NCI-H748 (cell line): ENCODE data around the gene FAM177B.
A peak's percentile ranks its signal among the peaks of the same experiment; 100 is the strongest.

Experiments
- DNase-seq: peaks from one replicate; lab custom pipeline; 2025; ENCODE audit not compliant: unreplicated experiment; lab: John Stamatoyannopoulos, UW

The FAM177B gene

DNA sequence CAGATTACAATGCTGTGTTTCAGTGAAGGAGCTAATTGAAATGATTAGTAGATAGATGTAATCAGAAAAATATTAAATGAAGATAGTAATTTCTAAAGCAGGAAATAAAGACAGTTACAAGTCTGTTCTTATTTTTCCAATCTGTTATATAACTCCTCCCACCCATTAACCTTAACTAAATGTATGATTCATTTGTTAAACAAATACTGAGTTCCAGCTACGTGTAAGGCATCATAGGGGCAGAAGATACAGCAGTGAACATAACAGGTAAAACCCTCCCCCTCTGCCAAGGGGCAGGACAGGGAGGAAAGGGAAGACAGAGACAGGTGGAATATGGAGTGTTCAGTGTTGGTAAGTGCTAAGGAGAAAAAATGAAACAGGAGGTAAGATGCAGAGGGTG is at the start of gene FAM177B:
Gene FAM177B (plus strand): TSS at position 231 of the 400 bp plus-strand sequence. CDS start 9,344 bp downstream, outside the sequence.
- no peak for DNase-seq

DNA sequence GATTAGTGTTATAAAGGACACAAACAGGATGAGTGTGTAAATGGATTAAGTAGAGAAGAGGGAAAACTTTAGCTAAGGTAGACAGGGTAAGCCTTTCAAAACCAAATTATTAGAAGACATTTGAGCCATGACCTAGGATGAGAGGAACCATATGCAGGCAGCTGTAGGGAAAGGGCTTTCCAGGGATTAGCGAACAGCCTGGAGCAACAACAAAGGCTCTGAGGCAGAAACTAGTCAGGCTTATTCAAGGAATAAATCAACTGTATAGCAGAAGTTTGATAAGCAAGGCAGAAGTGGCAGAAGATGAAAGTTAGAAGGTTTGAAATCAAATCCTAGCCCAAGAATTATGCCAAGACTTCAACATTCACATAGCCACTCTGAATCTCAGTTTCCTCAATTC is 46.0 kb upstream of the FAM177B start:
- no peak for DNase-seq

DNA sequence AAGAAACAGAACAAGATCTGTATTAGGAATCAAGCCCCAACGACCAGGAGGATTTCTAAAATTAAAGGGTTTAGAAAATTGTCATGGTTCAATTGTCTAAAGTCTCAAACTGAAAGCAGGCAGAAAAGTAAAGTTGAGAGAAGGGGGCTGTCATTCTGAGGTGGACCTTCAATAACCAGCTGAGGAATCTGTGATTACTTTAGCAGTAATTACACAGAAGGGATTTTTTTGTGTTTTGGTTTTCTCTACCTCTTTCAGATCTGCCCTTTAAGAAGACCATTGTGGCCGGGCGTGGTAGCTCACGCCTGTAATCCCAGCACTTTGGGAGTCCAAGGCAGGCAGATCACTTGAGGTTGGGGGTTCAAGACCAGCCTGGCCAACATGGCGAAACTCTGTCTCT is 42.1 kb upstream of the FAM177B start:
- DNase-seq, result no peak

DNA sequence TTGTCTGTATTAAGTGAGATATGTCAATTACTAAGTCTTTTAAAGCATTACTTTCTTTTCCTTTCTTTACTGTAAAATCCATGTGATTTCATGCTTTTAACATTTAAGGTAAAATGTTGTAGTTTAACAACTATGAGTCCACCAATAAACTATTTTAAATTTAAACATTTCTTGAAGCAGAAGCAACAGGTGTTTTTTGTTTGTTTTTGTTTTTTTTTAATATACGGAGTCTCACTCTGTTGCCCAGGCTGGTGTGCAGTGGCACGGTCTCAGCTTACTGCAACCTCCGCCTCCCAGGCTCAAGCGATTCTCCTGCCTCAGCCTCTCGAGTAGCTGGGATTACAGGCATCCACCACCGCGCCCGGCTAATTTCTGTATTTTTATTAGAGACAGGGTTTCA is 40.3 kb upstream of the FAM177B start:
- DNase-seq, result no peak

DNA sequence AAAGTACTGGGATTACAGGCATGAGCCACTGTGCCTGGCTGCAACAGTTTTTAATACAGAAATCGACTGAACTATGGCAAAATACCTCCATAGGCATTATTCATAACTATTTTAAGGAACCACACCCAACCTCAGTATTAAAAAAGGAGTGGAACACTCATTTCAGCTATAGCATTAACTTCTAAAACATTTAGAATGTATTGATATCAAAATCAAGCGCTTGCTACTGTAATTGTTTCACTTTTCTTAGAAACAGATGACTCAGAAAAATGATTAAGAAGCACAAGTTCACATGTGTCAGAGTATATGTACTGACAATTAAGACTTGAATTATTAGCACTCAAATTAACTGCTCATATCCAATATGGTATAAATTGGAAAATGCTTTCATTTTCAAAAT is 39.8 kb upstream of the FAM177B start:
- no peak for DNase-seq

DNA sequence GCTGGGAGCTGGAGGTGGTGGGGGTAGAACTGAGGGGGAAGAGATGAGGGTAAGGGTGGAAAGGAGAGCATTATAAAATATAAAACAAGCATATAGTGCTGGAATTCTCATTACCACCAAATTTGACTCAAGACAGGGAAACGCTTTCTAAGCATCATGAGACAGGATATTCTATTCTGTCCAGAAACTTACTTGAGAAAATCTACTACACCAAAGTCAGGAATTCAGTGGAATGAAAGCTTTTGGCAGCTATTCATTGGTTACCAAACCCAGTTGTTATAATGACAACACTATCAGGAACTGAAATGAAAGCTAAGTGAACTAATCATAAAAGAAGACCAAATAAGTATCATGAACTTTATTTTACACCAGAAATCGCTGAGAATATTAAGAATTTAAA is 39.2 kb upstream of the FAM177B start:
- DNase-seq, result no peak

DNA sequence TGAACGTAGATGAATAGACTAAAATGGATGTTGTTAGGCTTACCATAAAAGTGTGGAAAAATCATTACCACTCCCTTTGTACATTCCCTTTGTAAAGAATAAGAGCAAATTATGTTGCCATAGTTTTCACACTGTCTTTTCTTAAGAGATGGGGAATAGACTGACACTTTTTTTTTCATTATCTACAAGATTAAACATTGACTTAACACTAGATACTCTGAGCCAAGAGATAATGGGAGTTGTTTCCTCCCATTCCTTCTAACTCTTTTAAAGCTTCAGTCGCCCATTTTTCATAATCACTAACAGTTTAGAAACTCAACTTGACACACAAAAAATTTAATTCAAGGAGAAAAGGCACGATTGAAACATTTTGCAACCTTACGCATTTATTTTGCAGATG is 34.8 kb upstream of the FAM177B start:
- DNase-seq, result no peak

DNA sequence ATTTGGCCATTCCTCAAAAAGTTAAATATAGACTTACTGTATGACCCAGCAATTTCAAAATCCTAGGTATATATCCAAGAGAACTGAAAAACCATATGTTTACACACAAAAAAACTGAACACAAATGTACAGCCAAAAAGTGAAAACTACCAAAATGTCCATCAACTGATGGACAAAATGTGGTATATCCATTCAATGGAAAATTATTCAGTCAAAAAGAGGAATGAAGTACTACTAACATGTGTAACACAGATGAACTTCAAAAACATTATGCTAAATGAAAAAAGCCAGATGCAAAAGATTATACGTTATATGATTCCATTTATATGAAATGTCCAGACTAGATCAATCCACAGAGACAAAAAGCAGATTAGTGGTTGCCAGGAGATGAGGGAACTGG is 32.7 kb upstream of the FAM177B start:
- DNase-seq, result no peak

DNA sequence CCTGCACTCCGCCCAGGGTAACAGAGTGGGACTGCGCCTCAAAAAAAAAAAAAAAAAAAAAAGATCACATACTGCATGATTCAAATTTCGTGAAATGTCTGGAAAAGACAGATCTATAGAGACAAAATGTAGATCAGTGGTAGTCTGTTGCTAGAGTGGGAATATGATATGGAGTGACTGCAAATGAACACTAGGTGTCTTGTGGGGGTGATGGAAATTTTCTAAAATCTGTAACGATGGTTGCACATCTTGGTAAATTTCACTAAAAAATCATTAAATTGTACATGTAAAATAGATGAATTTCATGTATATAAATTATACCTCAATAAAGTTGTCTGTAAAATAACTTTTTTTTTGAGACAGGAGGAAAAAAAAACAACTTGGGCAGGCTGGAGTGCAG is 30.2 kb upstream of the FAM177B start:
- no peak for DNase-seq

DNA sequence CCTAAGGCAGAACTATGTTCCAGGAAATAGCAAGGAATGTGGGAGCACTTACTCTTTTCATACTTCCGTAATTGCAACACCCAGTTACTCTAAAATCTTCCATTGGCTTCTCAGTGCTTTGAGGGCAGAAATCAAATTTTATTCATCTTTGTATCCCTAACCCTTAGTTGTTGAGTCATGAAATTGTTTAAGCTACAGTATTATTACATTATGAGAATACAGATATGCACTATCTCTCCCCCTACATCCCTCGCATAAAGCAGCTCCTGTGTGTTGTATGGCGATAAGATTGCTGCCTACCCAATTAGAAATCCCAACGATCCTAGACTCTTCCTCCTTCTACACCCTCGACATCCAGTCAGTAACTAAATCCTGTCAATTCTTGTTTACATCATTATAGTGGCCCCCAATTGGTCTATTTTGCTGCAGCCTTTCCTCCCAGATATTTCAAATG is 27.3 kb upstream of the FAM177B start:
- DNase-seq, result no peak

DNA sequence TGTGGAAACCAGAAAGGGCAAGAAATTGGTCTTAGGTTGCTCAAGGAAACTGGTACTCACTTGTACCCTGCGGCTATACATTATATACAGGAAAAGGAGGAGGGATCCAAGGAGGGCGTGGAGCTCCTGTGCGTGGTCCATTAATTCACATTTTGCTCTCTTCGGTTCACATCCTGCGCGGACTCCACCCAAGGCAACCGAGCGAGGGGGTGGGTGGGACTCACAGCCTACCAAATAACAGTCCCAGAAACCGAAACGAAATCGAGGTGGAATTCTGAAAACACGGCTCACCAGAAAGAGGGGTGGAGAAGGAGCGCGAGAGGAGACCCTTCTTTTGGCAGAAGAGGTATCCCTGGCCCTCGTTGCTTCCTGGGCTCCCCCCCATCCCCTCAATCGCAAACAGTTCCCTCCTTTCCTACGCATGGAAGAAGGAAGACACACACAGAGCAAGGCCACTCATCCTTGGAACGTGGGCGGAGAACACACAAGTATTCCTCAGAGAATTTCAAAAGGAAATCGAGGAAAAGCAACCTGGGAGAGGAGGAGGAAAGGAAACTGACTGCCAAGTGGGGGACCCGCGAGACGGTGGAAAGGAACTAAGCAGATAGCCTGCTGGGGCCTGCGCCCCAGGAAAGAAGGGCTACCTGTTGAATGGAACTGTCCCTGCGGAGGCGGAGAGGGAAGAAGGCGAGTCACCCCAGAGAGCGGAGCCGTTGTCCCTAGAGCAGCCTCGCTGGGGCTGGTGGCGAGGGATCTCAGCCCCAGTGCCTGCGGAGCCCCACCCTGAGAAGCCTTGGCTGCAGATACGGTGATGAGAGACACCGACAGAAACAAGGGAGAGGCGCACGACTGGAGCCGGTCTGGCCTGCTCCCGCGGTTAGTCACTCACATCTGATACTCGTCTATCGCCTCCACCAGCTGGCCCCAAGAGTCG is 25.4 kb upstream of the FAM177B start:
- peak; percentile 74 for DNase-seq

DNA sequence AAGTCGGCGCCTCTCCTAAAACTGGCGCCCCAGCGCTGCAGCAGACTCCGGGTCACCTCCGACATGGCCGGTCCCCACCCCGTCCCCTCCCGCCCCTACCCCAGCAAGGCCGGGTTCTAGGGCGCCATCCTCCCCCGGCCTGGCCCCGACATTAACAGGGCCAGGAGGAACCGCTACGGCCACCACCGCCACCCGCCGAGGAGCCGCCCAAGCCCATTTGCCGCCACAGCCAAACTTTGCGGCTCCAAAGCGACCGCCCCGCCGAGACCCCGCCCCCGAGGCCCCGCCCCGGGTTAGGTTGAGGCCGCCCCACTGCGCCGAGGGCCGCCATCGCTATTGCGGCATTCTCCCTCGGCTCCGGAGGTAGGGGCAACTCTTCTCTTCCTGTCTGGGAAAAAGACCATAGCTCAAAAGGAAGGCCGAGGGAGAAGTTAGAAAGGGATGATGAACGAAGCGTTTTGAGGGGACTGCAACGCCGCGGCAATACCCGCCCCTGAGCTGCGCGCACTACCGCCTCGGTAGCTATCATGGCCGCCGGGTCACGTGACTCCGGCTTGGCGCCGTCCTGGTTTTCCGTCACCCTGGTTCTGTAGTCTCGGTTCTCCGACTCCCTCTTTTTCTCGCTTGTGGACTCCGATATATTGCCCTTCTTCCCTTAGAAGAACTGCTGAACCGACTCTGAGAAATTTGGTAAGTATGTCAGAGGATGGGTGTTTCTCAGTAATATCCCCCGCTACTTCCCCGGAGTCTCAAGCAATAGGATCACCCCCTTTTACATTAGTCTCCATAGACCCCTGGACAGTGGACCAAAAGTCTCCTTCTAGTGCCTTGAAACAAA is 24.5 kb upstream of the FAM177B start, which contains the start of the genes AIDA and BROX:
Gene AIDA (minus strand): TSS at position 239 of the 838 bp plus-strand sequence. CDS start 174 bp downstream, at position 65.
Gene BROX (plus strand): TSS at position 312 of the 838 bp plus-strand sequence. CDS start 3,136 bp downstream, outside the sequence.
- DNase-seq, result peak; percentile 82

DNA sequence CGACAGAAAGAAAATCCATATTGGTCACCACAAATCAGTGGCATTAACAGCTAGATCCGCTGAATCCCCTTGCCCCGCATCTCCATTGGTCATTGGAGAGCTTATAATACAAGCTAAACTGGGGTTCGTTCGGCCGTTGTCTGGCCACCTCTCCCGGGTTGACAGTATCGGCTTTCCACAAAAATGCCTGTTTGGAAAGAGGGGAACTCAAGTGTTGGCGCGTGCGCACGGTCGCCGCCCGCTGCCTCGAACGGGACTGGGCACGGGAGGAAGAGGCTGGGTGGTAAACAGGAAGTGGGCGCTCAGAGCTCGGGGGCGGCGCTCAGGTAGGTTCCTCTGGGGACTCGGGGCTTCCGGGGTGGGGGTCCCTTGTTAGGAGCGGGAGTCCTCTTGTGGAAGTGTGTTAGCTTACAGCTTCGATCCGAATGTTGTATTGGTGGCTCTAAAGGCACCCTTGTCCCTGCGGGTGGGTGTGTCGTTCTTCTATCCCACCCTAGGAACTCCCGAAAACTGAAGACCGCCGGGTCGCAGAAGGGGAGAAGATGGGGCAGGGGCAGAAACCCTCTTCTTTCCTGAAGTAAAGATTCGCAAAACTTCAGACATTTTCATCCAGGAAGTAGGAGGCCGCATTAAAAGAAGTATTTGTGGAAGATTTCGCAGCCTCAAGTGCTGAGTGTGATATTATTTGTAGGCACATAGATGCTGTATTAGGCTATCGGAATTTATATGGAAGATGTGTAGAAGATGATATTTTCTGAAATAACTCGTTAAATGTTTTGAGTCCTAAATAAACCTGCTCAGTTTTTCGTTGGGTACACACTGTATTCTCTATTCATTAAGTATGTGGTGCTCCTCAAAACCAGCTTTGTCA is 23.7 kb upstream of the FAM177B start:
- peak; percentile 95 for DNase-seq

DNA sequence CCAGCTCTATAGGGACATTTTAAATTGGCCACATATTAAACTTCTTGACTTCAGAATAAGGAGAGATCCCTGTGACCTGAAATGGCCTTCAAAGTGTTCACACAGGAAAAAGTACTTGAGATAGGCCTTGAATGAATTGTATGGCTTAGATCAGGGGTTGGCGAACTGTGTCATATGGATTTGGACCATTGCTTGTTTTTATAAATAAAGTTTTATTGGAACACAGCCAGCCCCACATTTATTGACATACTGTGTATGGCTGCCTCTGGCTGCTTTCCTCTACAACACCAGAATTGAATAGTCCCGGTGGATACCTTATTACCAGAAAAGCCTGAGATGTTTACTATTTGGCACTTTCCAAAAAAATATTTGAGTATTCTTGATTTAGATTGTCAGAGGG is 20.6 kb upstream of the FAM177B start:
- DNase-seq, result no peak

DNA sequence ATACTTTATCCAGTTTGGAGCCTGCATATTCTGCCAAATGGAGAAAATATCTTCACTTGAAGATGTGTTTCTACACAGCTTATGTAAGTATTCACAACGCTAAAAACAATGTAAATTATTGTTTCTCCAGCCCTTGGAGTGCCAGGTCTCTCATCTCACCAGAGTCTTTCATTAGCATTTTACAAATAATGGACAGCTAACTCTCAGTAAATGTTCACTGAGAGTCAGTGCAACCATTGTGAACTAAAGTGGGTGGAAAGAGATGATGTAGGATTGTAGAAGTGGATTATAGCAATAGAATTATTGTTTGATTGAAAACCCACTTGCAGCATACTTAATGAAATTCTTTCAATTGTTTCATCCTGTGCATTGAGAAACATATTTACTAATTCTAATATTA is 8.3 kb upstream of the FAM177B start:
- DNase-seq, result no peak

DNA sequence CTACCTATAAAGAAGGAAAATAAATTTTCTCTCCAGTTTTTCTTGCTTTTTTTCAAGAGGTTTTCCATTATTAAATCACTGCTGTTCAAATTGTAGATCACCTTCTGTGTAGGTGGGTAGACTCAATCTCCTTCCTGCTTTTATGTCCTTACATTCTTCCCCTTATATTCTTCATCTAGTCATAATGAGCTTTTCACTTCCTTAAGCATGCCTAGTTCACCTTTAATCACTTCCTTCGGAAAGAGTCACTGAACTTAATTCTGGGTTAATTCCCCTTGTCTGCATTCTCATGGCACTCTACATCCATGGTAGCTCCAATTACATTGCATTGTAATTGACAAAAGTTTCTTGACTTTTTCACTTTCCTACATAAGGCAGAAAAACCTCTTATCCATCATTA is 6.1 kb upstream of the FAM177B start:
- DNase-seq, result no peak

DNA sequence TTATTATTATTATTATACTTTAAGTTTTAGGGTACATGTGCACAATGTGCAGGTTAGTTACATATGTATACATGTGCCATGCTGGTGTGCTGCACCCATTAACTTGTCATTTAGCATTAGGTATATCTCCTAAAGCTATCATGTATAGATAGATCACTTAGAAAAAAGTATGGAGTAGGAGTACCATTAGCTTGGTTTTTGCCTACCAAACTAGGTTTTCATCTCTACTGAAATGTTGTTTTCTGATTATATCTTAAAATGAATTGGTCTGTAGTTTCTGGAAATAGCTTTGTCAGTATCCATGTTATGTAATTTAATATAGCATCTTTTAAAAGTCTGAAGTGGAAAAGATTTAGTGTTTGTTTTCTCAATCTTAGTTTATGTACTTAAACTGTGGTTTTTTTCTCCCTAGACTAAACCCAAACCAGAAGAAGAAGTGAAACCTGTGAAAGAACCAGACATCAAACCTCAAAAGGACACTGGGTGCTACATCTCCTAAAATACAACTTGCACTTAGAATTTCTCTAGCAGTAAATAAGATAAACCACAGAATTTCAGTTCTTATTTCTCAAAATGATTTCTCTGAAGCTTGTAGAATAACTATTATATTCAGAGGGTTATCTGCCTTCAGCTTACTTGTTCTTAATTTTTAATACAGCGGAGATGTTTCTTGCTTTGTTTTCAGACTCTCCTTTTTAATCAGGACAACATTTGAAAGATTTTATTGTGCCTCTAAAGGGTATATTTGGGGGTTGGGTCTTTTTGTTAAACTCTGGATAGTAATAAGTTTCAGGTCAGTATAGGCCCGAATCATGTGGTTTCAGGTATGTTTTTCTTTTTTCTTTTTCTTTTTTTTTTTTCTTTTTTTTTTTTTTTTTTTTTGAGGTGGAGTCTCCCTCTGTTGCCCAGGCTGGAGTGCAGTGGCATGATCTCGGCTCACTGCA is 4.5 kb upstream of the FAM177B start:
- no peak for DNase-seq

DNA sequence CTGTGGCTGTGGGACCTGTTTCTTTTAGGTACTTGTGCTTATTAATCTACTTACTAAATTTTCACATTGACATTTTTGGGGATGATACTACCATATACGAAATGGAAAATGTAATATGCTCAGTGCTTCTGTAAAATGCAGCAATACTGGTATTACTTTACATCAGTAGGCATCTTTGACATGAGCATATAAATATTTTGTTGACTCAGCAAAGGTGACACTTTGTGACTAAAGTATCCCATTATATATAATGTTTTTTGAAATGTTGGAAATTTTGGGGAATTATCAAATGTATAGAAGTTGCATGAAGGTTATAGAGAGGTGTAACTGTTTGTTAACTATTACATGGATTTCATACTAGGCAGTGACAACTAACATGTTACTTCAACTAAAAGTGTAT is 2.3 kb upstream of the FAM177B start:
- DNase-seq, result no peak

DNA sequence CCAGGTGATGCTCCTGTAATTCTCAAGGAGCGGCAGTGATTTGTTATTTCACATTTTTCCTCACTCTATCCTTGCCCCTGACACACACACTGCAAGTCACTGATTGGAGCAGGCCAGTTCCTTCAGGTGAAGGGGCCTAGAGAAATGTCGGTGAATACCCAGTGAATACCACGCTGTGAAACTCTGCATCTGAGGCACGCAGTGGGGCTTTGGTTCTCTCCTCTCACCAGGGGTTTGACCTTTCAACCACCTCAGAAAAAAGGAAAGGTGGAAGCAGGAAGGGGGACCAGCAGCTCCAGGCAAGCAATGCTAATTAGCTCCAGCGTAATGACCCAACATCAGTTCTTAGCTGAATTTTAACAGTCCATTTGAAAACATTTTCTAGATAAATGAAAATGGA is 532 bp upstream of the FAM177B start:
- DNase-seq, result no peak

DNA sequence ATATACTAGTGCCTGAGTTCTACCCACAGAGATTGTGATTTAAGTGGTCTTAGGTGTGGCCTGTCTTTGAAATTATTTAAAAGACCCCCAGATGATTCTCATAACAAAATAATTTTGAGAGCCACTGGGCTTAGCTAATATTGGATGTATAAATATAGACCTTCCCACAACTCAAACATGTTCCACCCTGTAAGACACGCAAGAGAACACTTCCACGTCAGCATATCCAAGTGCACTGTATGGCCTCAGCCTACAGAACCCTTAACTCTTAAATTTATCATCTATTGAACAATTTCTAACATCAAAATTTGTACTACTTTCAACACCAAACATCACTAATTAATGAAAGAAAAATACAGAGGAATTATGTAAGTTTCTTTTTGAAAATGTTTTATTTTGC is 2.5 kb downstream of the FAM177B start:
- DNase-seq, result no peak
